Measurements from ENCODE around the gene FAXDC2. TPM values are rescaled to one million over a fixed set of nuclear protein-coding genes. Genes with fewer than 3 reads are reported as not detected.

Gene FAXDC2
- total RNA-seq, 2 donors from 2014 or later = 22.1 to 24.6 TPM

GRCh38 chr5:154791535-154791934 is 58.9 kb downstream of the FAXDC2 start:
- Histone ChIP-seq H3K4me1 (peaks cover 0 to 45% of the 10 kb centered on the region in 2 donors), H3K27ac (no peak overlapping the region)

GRCh38 chr5:154788212-154788611 is 62.2 kb downstream of the FAXDC2 start:
- Histone ChIP-seq H3K4me1 (peaks cover 0 to 57% of the 10 kb centered on the region in 2 donors), H3K4me3 (no peak overlapping the region), H3K27me3 (no peaks in the 10 kb centered on the region), H3K27ac (peak overlapping the region in 1 of 2 donors; percentile 33), H3K36me3 (peaks cover 29% of the 10 kb centered on the region), H3K9me3 (no peaks in the 10 kb centered on the region)
- TF ChIP-seq CTCF (IDR thresholded peaks at IDR 0.05) = no peak
- DNase-seq (ENCODE audit: low spot score) = no peak

More at GRCh38 chr5:154791535-154791934, 58.9 kb downstream of the FAXDC2 start:
- DNase-seq (ENCODE audit: low spot score) = no peak
- Histone ChIP-seq H3K4me3 (no peak overlapping the region), H3K27me3 (no peaks in the 10 kb centered on the region), H3K9me3 (no peaks in the 10 kb centered on the region), H3K36me3 (peaks cover 33% of the 10 kb centered on the region)
- no peak for TF ChIP-seq CTCF (IDR thresholded peaks at IDR 0.05)

- Histone ChIP-seq H3K4me1 (peaks cover 0 to 74% of the 10 kb centered on the region in 2 donors), H3K27me3 (no peaks in the 10 kb centered on the region), H3K4me3 (no peak overlapping the region), H3K9me3 (no peaks in the 10 kb centered on the region), H3K27ac (no peak overlapping the region), H3K36me3 (peaks cover 13% of the 10 kb centered on the region)
- no peak for DNase-seq (ENCODE audit: low spot score)
- TF ChIP-seq CTCF (IDR thresholded peaks at IDR 0.05) = no peak
Measured at GRCh38 chr5:154786414-154786813, 64.0 kb downstream of the FAXDC2 start.

GRCh38 chr5:154784856-154785255 is 65.5 kb downstream of the FAXDC2 start:
- DNase-seq (ENCODE audit: low spot score) = no peak
- TF ChIP-seq CTCF (IDR thresholded peaks at IDR 0.05) = no peak
- Histone ChIP-seq H3K27ac (no peak overlapping the region), H3K36me3 (no peaks in the 10 kb centered on the region), H3K4me3 (no peak overlapping the region), H3K27me3 (no peaks in the 10 kb centered on the region), H3K4me1 (peaks cover 0 to 90% of the 10 kb centered on the region in 2 donors), H3K9me3 (no peaks in the 10 kb centered on the region)

GRCh38 chr5:154783774-154784460 is 66.5 kb downstream of the FAXDC2 start:
- H3K27ac ChIP-seq = peak overlapping the region; percentile 60
- TF ChIP-seq CTCF (IDR thresholded peaks at IDR 0.05) = no peak
- H3K4me3 ChIP-seq = no peak overlapping the region
- no peaks in the 10 kb centered on the region for H3K9me3 ChIP-seq
- H3K27me3 ChIP-seq = no peaks in the 10 kb centered on the region
- no peaks in the 10 kb centered on the region for H3K36me3 ChIP-seq
- peaks cover 0 to 99% of the 10 kb centered on the region in 2 donors for H3K4me1 ChIP-seq
- peak; percentile 75 for DNase-seq (ENCODE audit: low spot score)

All from right atrium auricular region (tissue), 2 donors.